IMR-90 (cell line): ENCODE results near the gene BRD4. TPM values are rescaled to one million over a fixed set of nuclear protein-coding genes. Genes with fewer than 3 reads are reported as not detected.

Experiments used
- ATAC-seq: fragments of 200-7000 bp; cut with Tn5 transposase; 2 replicates; pipeline ENCODE4 v1.9.1; 2020; ENCODE audit warnings: low read depth, mild to moderate bottlenecking, moderate library complexity
- BruUV-seq: library from RNA; stranded (reverse); fragments of 400-500 nt; replicated peaks from 2 replicates; lab custom pipeline; 2021; lab: Mats Ljungman, UMichigan
- CTCF ChIA-PET: fragments of 300-600 bp; formaldehyde crosslinking; extraction: SDS; loops from one replicate; lab custom pipeline; 2021; ENCODE audit warnings: antibody characterized with exemption; lab: Yijun Ruan, JAX
- POLR2A ChIA-PET: fragments of 300-600 bp; sonication (Branson Sonifier 250); formaldehyde crosslinking; loops from one replicate; lab custom pipeline; 2022; ENCODE audit warnings: antibody characterized with exemption; ENCODE audit not compliant: unreplicated experiment; lab: Charles Lee
- DNase-seq: peaks from one replicate; pipeline ENCODE4 v3.0.0; 2013
- H2AFZ ChIP-seq: replicated peaks from 2 replicates; pipeline ENCODE3; 2013; ENCODE audit warnings: low read length, mild to moderate bottlenecking; ENCODE audit not compliant: poor library complexity
- H2AK5ac ChIP-seq: 2 replicates; pipeline ENCODE4 v1.6.1; 2013; ENCODE audit warnings: low read depth, low read length, inconsistent platforms
- H2AK9ac ChIP-seq: replicated peaks from 2 replicates; pipeline ENCODE3; 2013; ENCODE audit warnings: mild to moderate bottlenecking, low read depth, low read length, moderate library complexity; ENCODE audit not compliant: poor library complexity
- H2BK120ac ChIP-seq: 2 replicates; pipeline ENCODE4 v1.6.1; 2013; ENCODE audit warnings: low read depth, low read length, inconsistent platforms
- H2BK15ac ChIP-seq: 3 replicates; pipeline ENCODE4 v1.6.1; 2013; ENCODE audit warnings: low read depth, low read length, inconsistent platforms
- H2BK20ac ChIP-seq: 2 replicates; pipeline ENCODE4 v1.6.1; 2013; ENCODE audit warnings: low read depth, mild to moderate bottlenecking, inconsistent platforms, low read length, moderate library complexity
- H2BK5ac ChIP-seq: 2 replicates; pipeline ENCODE4 v1.6.1; 2013; ENCODE audit warnings: mild to moderate bottlenecking, low read depth, low read length, inconsistent platforms; ENCODE audit not compliant: poor library complexity, severe bottlenecking
- H3K14ac ChIP-seq: replicated peaks from 2 replicates; pipeline ENCODE4 v1.6.1; 2013; ENCODE audit warnings: low read depth, low read length, inconsistent platforms
- H3K18ac ChIP-seq: 2 replicates; pipeline ENCODE4 v1.6.1; 2013; ENCODE audit warnings: low read depth, low read length, control low read depth
- H3K23ac ChIP-seq: 2 replicates; pipeline ENCODE4 v1.6.1; 2013; ENCODE audit warnings: low read depth, low read length, inconsistent platforms
- H3K27ac ChIP-seq: 2 replicates; pipeline ENCODE4 v1.5.1; 2013; ENCODE audit warnings: mild to moderate bottlenecking, control low read depth, low read length; ENCODE audit not compliant: insufficient read depth
- H3K27me3 ChIP-seq: 2 replicates; pipeline ENCODE4 v1.6.1; 2013; ENCODE audit warnings: low read length; ENCODE audit not compliant: control insufficient read depth, insufficient read depth
- H3K36me3 ChIP-seq: 2 replicates; pipeline ENCODE4 v1.6.1; 2013; ENCODE audit warnings: low read length, mixed read lengths; ENCODE audit not compliant: control insufficient read depth, insufficient read depth
- H3K4ac ChIP-seq: 2 replicates; pipeline ENCODE4 v1.6.1; 2013; ENCODE audit warnings: low read depth, low read length, inconsistent platforms
- H3K4me1 ChIP-seq: 2 replicates; pipeline ENCODE4 v1.6.1; 2013; ENCODE audit warnings: low read length, mixed read lengths; ENCODE audit not compliant: control insufficient read depth, insufficient read depth
- H3K4me2 ChIP-seq: 2 replicates; pipeline ENCODE4 v1.6.1; 2013; ENCODE audit warnings: low read depth, mild to moderate bottlenecking, control low read depth, low read length, moderate library complexity
- H3K4me3 ChIP-seq: 2 replicates; pipeline ENCODE4 v1.5.1; 2013; ENCODE audit warnings: low read depth, mild to moderate bottlenecking, control low read depth, low read length, moderate library complexity; ENCODE audit not compliant: insufficient read depth
- H3K56ac ChIP-seq: 2 replicates; pipeline ENCODE4 v1.6.1; 2013; ENCODE audit warnings: low read length, inconsistent platforms; ENCODE audit not compliant: insufficient read depth; ENCODE audit errors: extremely low read depth
- H3K79me1 ChIP-seq, 2 experiments: 2 replicates each; pipeline ENCODE4 v1.6.1; 2013; ENCODE audit warnings: low read length in 2 of 2, inconsistent platforms in 1 of 2, low read depth in 1 of 2
- H3K9ac ChIP-seq: 2 replicates; pipeline ENCODE4 v1.6.1; 2013; ENCODE audit warnings: low read depth, low read length, control low read depth
- H3K9me1 ChIP-seq: 2 replicates; pipeline ENCODE4 v1.6.1; 2013; ENCODE audit warnings: low read length, inconsistent platforms; ENCODE audit not compliant: insufficient read depth
- H3K9me3 ChIP-seq: 2 replicates; pipeline ENCODE4 v1.6.1; 2013; ENCODE audit warnings: low read length; ENCODE audit not compliant: control insufficient read depth, insufficient read depth
- H4K20me1 ChIP-seq: 2 replicates; pipeline ENCODE4 v1.6.1; 2013; ENCODE audit warnings: low read length, inconsistent platforms; ENCODE audit not compliant: insufficient read depth
- H4K5ac ChIP-seq: 2 replicates; pipeline ENCODE4 v1.6.1; 2013; ENCODE audit warnings: mild to moderate bottlenecking, low read depth, low read length, control low read depth
- H4K8ac ChIP-seq, 2 experiments: 2 replicates each; pipeline ENCODE4 v1.6.1; 2013; ENCODE audit warnings: low read depth in 2 of 2, low read length in 2 of 2, control low read depth in 1 of 2, inconsistent platforms in 1 of 2
- H4K91ac ChIP-seq: 2 replicates; pipeline ENCODE4 v1.6.1; 2013; ENCODE audit warnings: low read depth, low read length, inconsistent platforms; ENCODE audit not compliant: insufficient read depth
- SMC3 ChIP-seq: fragments of 150-350 bp; IDR thresholded peaks from 2 replicates; pipeline ENCODE4 v1.6.1; 2016; ENCODE audit warnings: low read depth, mild to moderate bottlenecking, antibody characterized with exemption, low read length, moderate library complexity
- WGBS, 2 experiments: methylation state at CpG; one replicate each; pipeline versions ENCODE4 v1.1.5 to v1.1.7; 2013; ENCODE audit warnings: missing lambda C conversion rate in 2 of 2; ENCODE audit not compliant: insufficient read length in 1 of 2; ENCODE audit errors: extremely low coverage in 2 of 2; 5-methylcytosine and 5-hydroxymethylcytosine counted together
- dilution Hi-C: fragments of 300-500 bp; cut with HindIII; formaldehyde crosslinking; loops from one replicate; pipeline ENCODE4 v1.14.3; 2018; ENCODE audit warnings: low sequenced_read_pairs; ENCODE audit not compliant: unreplicated experiment
- in situ Hi-C: fragments of 300-500 bp; cut with MboI; formaldehyde crosslinking; loops from 3 replicates; pipeline ENCODE4 v1.14.3; 2019; ENCODE audit warnings: low sequenced_read_pairs, inconsistent platforms, mixed read lengths
- intact Hi-C: fragments of 100-400 bp; cut with micrococcal nuclease; formaldehyde crosslinking; loops from 2 replicates; pipeline ENCODE4 v1.10.0; 2022
- polyA plus RNA-seq, 3 experiments: library from polyadenylated mRNA; depleted of rRNA; stranded (reverse); fragments of >200 nt; gene quantifications; 2 replicates each; pipeline ENCODE4 v1.2.3, GENCODE V29; 2012; ENCODE audit warnings: low replicate concordance in 1 of 3
- total RNA-seq: library from RNA; depleted of rRNA; stranded (reverse); fragments of >200 nt; gene quantifications from 2 replicates; pipeline ENCODE4 v1.2.3, GENCODE V29; 2012

The BRD4 gene
- total and polyA plus RNA-seq, 2 of the 4 experiments (the other 2 are of a cell fraction) = 7.0 to 21.1 TPM

GRCh38 chr19:15368798-15369593 is 36.7 kb upstream of the BRD4 start:
- intact Hi-C loops = no loop called here
- ChIA-PET CTCF (no interaction called here), POLR2A (no interaction called here)
- H3K4me2 ChIP-seq = no peak overlapping the region
- no peak overlapping the region for H2AFZ ChIP-seq
- no peak overlapping the region for H2BK15ac ChIP-seq
- H4K8ac ChIP-seq = no peak overlapping the region
- H3K36me3 ChIP-seq = peaks cover 73% of the 10 kb centered on the region
- peaks cover 16% of the 10 kb centered on the region for H4K20me1 ChIP-seq
- no peak overlapping the region for H2AK5ac ChIP-seq
- DNase-seq = no peak
- H3K9ac ChIP-seq = no peak overlapping the region
- no peaks in the 10 kb centered on the region for H3K4me1 ChIP-seq
- H3K79me1 ChIP-seq = peaks cover 12 to 54% of the 10 kb centered on the region in 2 experiments
- ATAC-seq = no peak
- H2AK9ac ChIP-seq = no peak overlapping the region
- H2BK5ac ChIP-seq = no peak overlapping the region
- no TSS peak for BruUV-seq
- no peaks in the 10 kb centered on the region; the same call in 1 of the 2 replicates for H3K9me1 ChIP-seq
- no peak overlapping the region for H3K14ac ChIP-seq
- no peak overlapping the region for H4K91ac ChIP-seq
- no peak overlapping the region for H4K5ac ChIP-seq
- H2BK20ac ChIP-seq = no peak overlapping the region
- H3K27ac ChIP-seq = no peak overlapping the region
- no peak overlapping the region for H3K18ac ChIP-seq
- H3K9me3 ChIP-seq = no peaks in the 10 kb centered on the region
- H3K23ac ChIP-seq = no peak overlapping the region
- WGBS, 2 experiments = 98% methylated on average over 27 of the region's 35 CpGs; no CpG with 5 or more reads in 1 of the 2 experiments
- no peak overlapping the region for H3K4me3 ChIP-seq
- no peak for TF ChIP-seq SMC3
- in situ Hi-C loops = no loop called here
- no peak overlapping the region for H2BK120ac ChIP-seq
- no peak overlapping the region for H3K56ac ChIP-seq
- no peak overlapping the region for H3K4ac ChIP-seq
- dilution Hi-C loops = no loop called here
- no peaks in the 10 kb centered on the region for H3K27me3 ChIP-seq
